Measurements from ENCODE around the gene DCUN1D2.

DCUN1D2 gene

GRCh38 chr13:113519556-113519955 is 29.0 kb upstream of the DCUN1D2 start:
- DNase-seq (ENCODE audit: low read depth) = no peak

GRCh38 chr13:113518076-113518803 is 27.7 kb upstream of the DCUN1D2 start:
- DNase-seq (ENCODE audit: low read depth) = no peak

- DNase-seq (ENCODE audit: low read depth) = no peak
These were observed 24.3 kb upstream of the DCUN1D2 start for GRCh38 chr13:113514847-113515246.

GRCh38 chr13:113513761-113514160 is 23.2 kb upstream of the DCUN1D2 start:
- DNase-seq (ENCODE audit: low read depth) = no peak

GRCh38 chr13:113511361-113511760 is 20.9 kb upstream of the DCUN1D2 start:
- DNase-seq (ENCODE audit: low read depth) = no peak

GRCh38 chr13:113510871-113511270 is 20.4 kb upstream of the DCUN1D2 start:
- no peak for DNase-seq (ENCODE audit: low read depth)

- DNase-seq (ENCODE audit: low read depth) = no peak
These were observed 19.5 kb upstream of the DCUN1D2 start for GRCh38 chr13:113509989-113510388.

GRCh38 chr13:113508521-113509254 is 18.2 kb upstream of the DCUN1D2 start:
- no peak for DNase-seq (ENCODE audit: low read depth)

- DNase-seq (ENCODE audit: low read depth) = no peak
These were observed 17.2 kb upstream of the DCUN1D2 start for GRCh38 chr13:113507505-113508345.

- no peak for DNase-seq (ENCODE audit: low read depth)
These were observed 16.4 kb upstream of the DCUN1D2 start for GRCh38 chr13:113506871-113507388.

GRCh38 chr13:113506025-113506685 is 15.6 kb upstream of the DCUN1D2 start:
- no peak for DNase-seq (ENCODE audit: low read depth)

GRCh38 chr13:113502686-113503085 is 12.2 kb upstream of the DCUN1D2 start:
- DNase-seq (ENCODE audit: low read depth) = no peak

- DNase-seq (ENCODE audit: low read depth) = no peak
These were observed 10.2 kb upstream of the DCUN1D2 start for GRCh38 chr13:113500530-113501265.

- DNase-seq (ENCODE audit: low read depth) = peak; percentile 62
These were observed 9.4 kb upstream of the DCUN1D2 start for GRCh38 chr13:113499936-113500335.

- DNase-seq (ENCODE audit: low read depth) = no peak
These were observed 8.4 kb upstream of the DCUN1D2 start for GRCh38 chr13:113498905-113499304.

GRCh38 chr13:113497217-113497616 is 6.7 kb upstream of the DCUN1D2 start:
- no peak for DNase-seq (ENCODE audit: low read depth)

- DNase-seq (ENCODE audit: low read depth) = peak; percentile 63
These were observed 5.1 kb upstream of the DCUN1D2 start for GRCh38 chr13:113495494-113496210.

- DNase-seq (ENCODE audit: low read depth) = peak; percentile 98
These were observed 2.9 kb upstream of the DCUN1D2 start for GRCh38 chr13:113493315-113493951.

- no peak for DNase-seq (ENCODE audit: low read depth)
These were observed 1.5 kb upstream of the DCUN1D2 start for GRCh38 chr13:113491982-113492381.

- DNase-seq (ENCODE audit: low read depth) = peak; percentile 41
These were observed 940 bp upstream of the DCUN1D2 start for GRCh38 chr13:113491418-113491883.
